C4-2B (cell line): Measurements from ENCODE around the gene F3.

Experiments
- H3K27ac ChIP-seq: fragments of 450-650 bp; 2 replicates; pipeline ENCODE4 v1.5.1; 2017
- CTCF ChIP-seq: fragments of 450-650 bp; conservative IDR thresholded peaks from 2 replicates; pipeline ENCODE4 v1.5.1; 2017; ENCODE audit warnings: mild to moderate bottlenecking
- ZFX ChIP-seq: fragments of 450-650 bp; IDR thresholded peaks from 2 replicates; pipeline ENCODE4 v1.6.1; 2017

Gene F3

GRCh38 chr1:94541246-94542087 is at the start of gene F3:
F3 (minus strand) TSS chr1:94541759; CDS start chr1:94541636, 123 bp downstream.
- TF ChIP-seq ZFX (no peak), CTCF (no peak)
- no peak within 1 kb of the TSS for H3K27ac ChIP-seq

GRCh38 chr1:94590203-94591137 is 48.9 kb upstream of the F3 start:
- TF ChIP-seq CTCF, result no peak
- no peak for TF ChIP-seq ZFX

DNA sequence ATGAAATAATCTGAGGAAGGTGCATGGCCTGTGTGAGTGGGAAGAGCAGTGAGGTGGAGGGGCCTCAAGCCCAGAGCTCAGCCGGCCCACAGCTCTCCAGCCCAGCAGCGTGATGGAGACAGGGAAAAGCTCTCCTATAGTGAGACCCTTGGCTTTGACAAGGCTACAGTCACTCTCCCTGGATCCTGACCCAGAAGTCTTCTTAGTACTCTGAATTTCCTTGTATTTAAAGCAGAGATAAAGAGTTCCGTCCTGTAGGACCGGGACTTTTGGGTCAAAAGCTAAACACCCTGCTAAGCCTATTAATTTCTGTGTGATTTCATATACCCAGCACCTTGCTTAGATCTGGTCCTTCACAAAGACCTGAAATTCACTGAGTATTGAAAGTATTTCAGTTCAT is 48.2 kb upstream of the F3 start:
- TF ChIP-seq CTCF (no peak), ZFX (no peak)
- no peak overlapping the region; the same call in 1 of the 2 replicates for H3K27ac ChIP-seq

More at GRCh38 chr1:94590203-94591137, 48.9 kb upstream of the F3 start:
- H3K27ac ChIP-seq, result no peak overlapping the region; the same call in 1 of the 2 replicates

DNA sequence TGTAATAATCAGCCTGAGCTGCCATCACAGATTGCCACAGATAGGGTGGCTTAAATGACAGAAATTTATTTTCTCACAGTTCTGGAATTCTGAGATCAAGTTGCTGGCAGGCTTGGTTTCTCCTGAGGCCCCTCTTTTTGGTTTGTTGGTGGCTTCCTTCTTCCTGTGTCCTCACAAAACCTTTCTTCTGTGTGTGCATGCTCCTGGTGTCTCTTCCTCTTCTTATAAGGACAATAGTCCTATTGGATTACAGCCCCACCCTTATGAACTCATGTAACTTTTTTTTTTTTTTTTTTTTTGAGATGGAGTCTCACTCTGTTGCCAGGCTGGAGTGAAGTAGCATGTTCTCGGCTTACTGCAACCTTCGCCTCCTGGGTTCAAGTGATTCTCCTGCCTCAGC is 41.0 kb upstream of the F3 start:
- no peak for TF ChIP-seq CTCF
- TF ChIP-seq ZFX, result no peak
- no peak overlapping the region for H3K27ac ChIP-seq

GRCh38 chr1:94580367-94581115 is 39.0 kb upstream of the F3 start:
- no peak overlapping the region for H3K27ac ChIP-seq
- no peak for TF ChIP-seq CTCF
- no peak for TF ChIP-seq ZFX

DNA sequence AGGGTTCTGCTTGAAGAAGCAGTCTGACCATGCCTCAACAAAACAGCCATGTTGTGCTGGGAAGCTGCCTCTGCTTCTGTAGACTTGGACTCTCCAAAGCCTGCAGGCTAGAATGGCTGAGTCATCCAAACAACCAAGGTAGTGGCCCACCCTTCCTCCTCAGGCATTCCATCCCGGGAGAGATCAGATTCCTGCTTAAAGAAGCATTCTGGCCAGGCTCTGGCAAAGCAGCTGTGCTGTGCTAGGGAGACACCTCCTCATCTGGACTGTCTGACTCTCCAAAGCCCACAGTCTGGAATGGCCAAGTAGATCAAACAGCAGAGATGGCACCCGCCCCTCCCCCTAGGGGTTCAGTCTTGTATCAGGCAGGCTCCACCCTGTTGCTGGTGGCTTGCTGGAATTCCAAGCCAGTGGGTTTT is 38.3 kb upstream of the F3 start:
- no peak overlapping the region for H3K27ac ChIP-seq
- TF ChIP-seq ZFX (no peak), CTCF (no peak)
